ENCODE measurements around the gene FTH1.

The FTH1 gene

GRCh38 chr11:61978703-61979661 is 11.5 kb upstream of the FTH1 start:
- H3K4me3 ChIP-seq (ENCODE audit: low read length), result no peak overlapping the region
- TF ChIP-seq, protein P1, sequence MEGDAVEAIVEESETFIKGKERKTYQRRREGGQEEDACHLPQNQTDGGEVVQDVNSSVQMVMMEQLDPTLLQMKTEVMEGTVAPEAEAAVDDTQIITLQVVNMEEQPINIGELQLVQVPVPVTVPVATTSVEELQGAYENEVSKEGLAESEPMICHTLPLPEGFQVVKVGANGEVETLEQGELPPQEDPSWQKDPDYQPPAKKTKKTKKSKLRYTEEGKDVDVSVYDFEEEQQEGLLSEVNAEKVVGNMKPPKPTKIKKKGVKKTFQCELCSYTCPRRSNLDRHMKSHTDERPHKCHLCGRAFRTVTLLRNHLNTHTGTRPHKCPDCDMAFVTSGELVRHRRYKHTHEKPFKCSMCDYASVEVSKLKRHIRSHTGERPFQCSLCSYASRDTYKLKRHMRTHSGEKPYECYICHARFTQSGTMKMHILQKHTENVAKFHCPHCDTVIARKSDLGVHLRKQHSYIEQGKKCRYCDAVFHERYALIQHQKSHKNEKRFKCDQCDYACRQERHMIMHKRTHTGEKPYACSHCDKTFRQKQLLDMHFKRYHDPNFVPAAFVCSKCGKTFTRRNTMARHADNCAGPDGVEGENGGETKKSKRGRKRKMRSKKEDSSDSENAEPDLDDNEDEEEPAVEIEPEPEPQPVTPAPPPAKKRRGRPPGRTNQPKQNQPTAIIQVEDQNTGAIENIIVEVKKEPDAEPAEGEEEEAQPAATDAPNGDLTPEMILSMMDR (IDR thresholded peaks at IDR 0.05; ENCODE audit: insufficient read depth, low read depth, low read length, missing control alignments), result no peak
- DNase-seq (ENCODE audit: low read depth), result peak; percentile 77

- TF ChIP-seq, protein P1 (IDR thresholded peaks at IDR 0.05; ENCODE audit: insufficient read depth, low read depth, low read length, missing control alignments), result no peak
- H3K4me3 ChIP-seq (ENCODE audit: low read length), result no peak overlapping the region
- no peak for DNase-seq (ENCODE audit: low read depth)
Measured at GRCh38 chr11:61976813-61977475, 9.5 kb upstream of the FTH1 start.

GRCh38 chr11:61976420-61976800 is 9.0 kb upstream of the FTH1 start:
- DNase-seq (ENCODE audit: low read depth), result no peak
- TF ChIP-seq, protein P1 (IDR thresholded peaks at IDR 0.05; ENCODE audit: insufficient read depth, low read depth, low read length, missing control alignments), result no peak
- H3K4me3 ChIP-seq (ENCODE audit: low read length), result no peak overlapping the region

- DNase-seq (ENCODE audit: low read depth), result no peak
- TF ChIP-seq, protein P1 (IDR thresholded peaks at IDR 0.05; ENCODE audit: insufficient read depth, low read depth, low read length, missing control alignments), result no peak
- no peak overlapping the region for H3K4me3 ChIP-seq (ENCODE audit: low read length)
Measured at GRCh38 chr11:61975638-61976419, 8.4 kb upstream of the FTH1 start.

DNA sequence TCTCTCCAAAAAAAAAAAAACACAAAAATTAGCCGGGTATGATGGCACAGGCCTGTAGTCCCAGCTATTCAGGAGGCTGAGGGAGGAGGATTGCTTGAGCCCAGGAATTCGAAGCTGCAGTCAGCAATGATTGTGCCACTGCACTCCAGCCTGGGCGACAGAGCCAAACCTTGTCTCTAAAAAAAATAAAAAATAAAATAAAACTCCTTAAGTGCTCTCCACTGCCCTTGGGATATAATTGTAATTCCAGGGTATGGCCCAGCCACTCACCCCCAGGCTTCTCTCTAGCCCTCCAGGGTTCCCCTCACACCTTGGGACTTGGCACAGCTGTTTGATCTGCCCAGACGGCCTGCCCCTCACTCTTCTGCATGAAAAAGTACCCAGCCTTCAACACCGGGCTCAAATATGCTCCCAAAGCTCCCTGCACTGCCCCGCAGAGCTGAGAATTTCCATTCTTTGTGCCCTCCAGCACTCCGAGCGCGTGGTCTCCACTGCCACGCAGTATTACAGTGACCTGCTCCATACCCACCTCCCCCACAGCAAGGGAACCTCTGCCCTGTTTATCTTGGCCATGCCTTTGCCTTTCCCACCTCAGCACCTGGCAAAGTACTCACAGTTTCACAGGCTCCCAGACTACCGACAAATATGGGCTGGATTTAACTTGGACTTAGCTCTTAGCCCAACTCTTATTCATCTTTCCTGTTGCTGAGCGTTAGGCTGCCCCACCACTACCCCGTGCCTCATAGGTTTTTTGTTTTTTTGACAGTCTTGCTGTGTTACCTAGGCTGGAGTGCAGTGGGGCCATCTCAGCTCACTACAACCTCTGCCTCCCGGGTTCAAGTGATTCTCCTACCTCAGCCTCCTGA is 7.6 kb upstream of the FTH1 start:
- no peak overlapping the region for H3K4me3 ChIP-seq (ENCODE audit: low read length)
- TF ChIP-seq, protein P1 (IDR thresholded peaks at IDR 0.05; ENCODE audit: insufficient read depth, low read depth, low read length, missing control alignments), result no peak
- peak; percentile 47 for DNase-seq (ENCODE audit: low read depth)
